Endothelial cell of umbilical vein (primary cell): ENCODE measurements around the gene BLACAT1. TPM values are rescaled to one million over a fixed set of nuclear protein-coding genes. Genes with fewer than 3 reads are reported as not detected.

ENCODE experiments used
- BruUV-seq: library from RNA; stranded (reverse); fragments of 400-500 nt; replicated peaks from 2 replicates; lab custom pipeline; 2021; lab: Mats Ljungman, UMichigan
- CTCF ChIA-PET: fragments of 300-600, 350-600 bp; sonication (Branson Sonifier 250); formaldehyde crosslinking; loops from one replicate; lab custom pipeline; 2021; ENCODE audit warnings: antibody characterized with exemption, inconsistent platforms; lab: Charles Lee
- POLR2A ChIA-PET: fragments of 300-600, 350-600 bp; sonication (Branson Sonifier 250); formaldehyde crosslinking; loops from one replicate; lab custom pipeline; 2021; ENCODE audit warnings: antibody characterized with exemption, inconsistent platforms; lab: Charles Lee
- DNase-seq: peaks from one replicate; pipeline ENCODE4 v3.0.0-alpha.2; 2011; ENCODE audit warnings: low read depth, low spot score
- FAIRE-seq: peaks from 2 replicates; lab custom pipeline; 2011; peaks lifted over from hg19 to GRCh38; lab: Jason Lieb, UNC
- H2AFZ ChIP-seq: 2 replicates; pipeline ENCODE4 v1.6.0; 2012; ENCODE audit warnings: low read depth, low read length, control low read depth, inconsistent platforms
- H3K27ac ChIP-seq: 2 replicates; pipeline ENCODE4 v1.5.1; 2011; ENCODE audit warnings: low read depth, mild to moderate bottlenecking, control low read depth, low read length, moderate library complexity; ENCODE audit not compliant: insufficient read depth
- H3K27me3 ChIP-seq, 2 experiments: 2 replicates each; pipeline versions ENCODE4 v1.6.0 to v1.6.1; 2011; ENCODE audit warnings: low read length in 2 of 2, mixed read lengths in 1 of 2; ENCODE audit not compliant: control insufficient read depth in 2 of 2, insufficient read depth in 2 of 2
- H3K36me3 ChIP-seq, 2 experiments: 2 replicates in 1 of 2; 3 replicates in 1 of 2; pipeline ENCODE4 v1.5.1; 2011; ENCODE audit warnings: low read length in 2 of 2, mild to moderate bottlenecking in 1 of 2, moderate library complexity in 1 of 2; ENCODE audit not compliant: control insufficient read depth in 2 of 2, insufficient read depth in 2 of 2; ENCODE audit errors: extremely low read depth in 1 of 2
- H3K4me1 ChIP-seq: 3 replicates; pipeline ENCODE4 v1.5.1; 2011; ENCODE audit warnings: mild to moderate bottlenecking, low read length; ENCODE audit not compliant: control insufficient read depth, insufficient read depth; ENCODE audit errors: extremely low read depth
- H3K4me2 ChIP-seq: 2 replicates; pipeline ENCODE4 v1.6.1; 2011; ENCODE audit warnings: low read length, control low read depth, mixed read lengths; ENCODE audit not compliant: insufficient read depth
- H3K4me3 ChIP-seq, 3 experiments: fragments of 200-600 bp in 1 of 3; sonication (generic), shearing (Covaris generic) in 1 of 3; replicated peaks in 1 of 3; 2 replicates each; pipeline ENCODE4 v1.5.1; 2011 to 2016; ENCODE audit warnings: control low read depth in 3 of 3, low read length in 3 of 3, mild to moderate bottlenecking in 2 of 3, inconsistent platforms in 1 of 3, low read depth in 1 of 3, moderate library complexity in 1 of 3; ENCODE audit not compliant: insufficient read depth in 1 of 3
- H3K79me2 ChIP-seq: 2 replicates; pipeline ENCODE4 v1.6.0; 2012; ENCODE audit warnings: low read length, inconsistent platforms; ENCODE audit not compliant: control insufficient read depth, insufficient read depth
- H3K9ac ChIP-seq: replicated peaks from 2 replicates; pipeline ENCODE3; 2011; ENCODE audit warnings: low read length, control low read depth; ENCODE audit not compliant: insufficient read depth; ENCODE audit errors: extremely low read depth
- H3K9me1 ChIP-seq: replicated peaks from 3 replicates; pipeline ENCODE4 v1.6.0; 2011; ENCODE audit warnings: mild to moderate bottlenecking, low read length; ENCODE audit not compliant: control insufficient read depth, insufficient read depth; ENCODE audit errors: extremely low read depth
- H3K9me3 ChIP-seq: replicated peaks from 2 replicates; pipeline ENCODE4 v1.5.1; 2012; ENCODE audit warnings: low read length, inconsistent platforms; ENCODE audit not compliant: control insufficient read depth, insufficient read depth
- H4K20me1 ChIP-seq: replicated peaks from 2 replicates; pipeline ENCODE3; 2011; ENCODE audit warnings: mild to moderate bottlenecking, low read length; ENCODE audit not compliant: control insufficient read depth, insufficient read depth; ENCODE audit errors: extremely low read depth
- CTCF ChIP-seq, 2 donors: IDR thresholded peaks; 1 replicate in 1 of 2; 2 replicates in 1 of 2; pipeline ENCODE4 v1.5.1; 2011; ENCODE audit warnings: low read length in 2 of 2, mild to moderate bottlenecking in 2 of 2, moderate library complexity in 2 of 2, control low read depth in 1 of 2, inconsistent platforms in 1 of 2, low read depth in 1 of 2; ENCODE audit not compliant: insufficient read depth in 1 of 2; ENCODE audit errors: extremely low read depth in 1 of 2
- EZH2 ChIP-seq: IDR thresholded peaks from 2 replicates; pipeline ENCODE4 v1.6.1; 2012; ENCODE audit warnings: borderline replicate concordance, low read depth, mild to moderate bottlenecking, moderate library complexity, low read length, inconsistent platforms; ENCODE audit not compliant: severe bottlenecking
- FOS ChIP-seq: IDR thresholded peaks from 2 replicates; pipeline ENCODE4 v1.6.1; 2011; ENCODE audit warnings: mild to moderate bottlenecking, low read length, moderate library complexity, borderline replicate concordance; ENCODE audit not compliant: insufficient read depth
- GATA2 ChIP-seq: IDR thresholded peaks from 2 replicates; pipeline ENCODE4 v1.7.0; 2011; ENCODE audit warnings: low read depth, mild to moderate bottlenecking, moderate library complexity, mixed read lengths, low read length; ENCODE audit not compliant: insufficient read length, insufficient read depth
- JUN ChIP-seq: IDR thresholded peaks from 2 replicates; pipeline ENCODE4 v1.6.1; 2011; ENCODE audit warnings: borderline replicate concordance, low read depth; ENCODE audit not compliant: insufficient read length, insufficient read depth
- MAX ChIP-seq: IDR thresholded peaks from 2 replicates; pipeline ENCODE4 v1.6.1; 2011; ENCODE audit not compliant: insufficient read depth, insufficient read length
- MYC ChIP-seq: IDR thresholded peaks from one replicate; pipeline ENCODE4 v1.6.1; 2011; ENCODE audit warnings: mild to moderate bottlenecking, low read depth, low read length
- POLR2A ChIP-seq: IDR thresholded peaks from 2 replicates; pipeline ENCODE4 v1.6.1; 2012; ENCODE audit warnings: low read depth, mild to moderate bottlenecking, control low read depth, low read length
- POLR2AphosphoS5 ChIP-seq: IDR thresholded peaks from 2 replicates; pipeline ENCODE4 v1.6.1; 2012; ENCODE audit warnings: low read depth, mild to moderate bottlenecking, control low read depth, low read length, moderate library complexity; ENCODE audit not compliant: insufficient read depth
- dilution Hi-C: fragments of 300-500 bp; cut with MboI; formaldehyde crosslinking; loops from one replicate; pipeline ENCODE4 v1.15.0; 2019; ENCODE audit warnings: low sequenced_read_pairs; ENCODE audit not compliant: extremely low pct_ligation_motif_present
- intact Hi-C: fragments of 100-400 bp; cut with micrococcal nuclease; formaldehyde crosslinking; loops from one replicate; pipeline ENCODE4 v1.10.0; 2022
- polyA plus RNA-seq, 4 experiments: library from polyadenylated mRNA; depleted of rRNA in 3 of 4; stranded (reverse) in 3 of 4; unstranded in 1 of 4; fragments of >200 nt; gene quantifications; 2 replicates each; pipeline versions ENCODE4 v1.2.1 to v1.2.3, GENCODE V29; 2011 to 2012; ENCODE audit warnings: missing spikeins in 1 of 4
- total RNA-seq: library from RNA; stranded (reverse); gene quantifications from 2 replicates; pipeline ENCODE4 v1.2.3, GENCODE V29; 2021

The BLACAT1 gene
- total and polyA plus RNA-seq, 2 donors (not counting 3 experiments of a cell fraction or from before 2014, with no cell fraction given): not detected

- H3K9me1 ChIP-seq: no peaks in the 10 kb centered on the region
- no peak overlapping the region for H3K4me2 ChIP-seq
- CTCF ChIA-PET: interaction anchor here (1.3 to 1.5 kb wide), 4 partner anchors 9 to 94 kb away, joined by 3 to 12 read pairs (median 3); no protein-coding TSS in a partner anchor
- no peak overlapping the region for H3K27ac ChIP-seq
- TF ChIP-seq EZH2 (no peak), GATA2 (no peak), JUN (no peak), MAX (no peak), CTCF (IDR thresholded peaks at IDR 0.05; ENCODE audit: extremely low read depth in 1 of 2, insufficient read depth in 1 of 2, low read depth in 1 of 2, low read length in 2 of 2) (no peak), MYC (no peak), POLR2AphosphoS5 (no peak), FOS (no peak), POLR2A (no peak)
- H3K9ac ChIP-seq: no peak overlapping the region
- DNase-seq (no peak), FAIRE-seq (no peak)
- no peaks in the 10 kb centered on the region for H3K9me3 ChIP-seq
- H4K20me1 ChIP-seq: no peaks in the 10 kb centered on the region
- intact Hi-C loops: no loop called here
- no TSS peak for BruUV-seq
- no peaks in the 10 kb centered on the region for H3K36me3 ChIP-seq
- no peaks in the 10 kb centered on the region for H3K79me2 ChIP-seq
- no peaks in the 10 kb centered on the region for H3K4me1 ChIP-seq
- no peak overlapping the region for H3K4me3 ChIP-seq
- H2AFZ ChIP-seq: no peak overlapping the region
- dilution Hi-C loops: no loop called here
- H3K27me3 ChIP-seq: peaks cover 34 to 35% of the 10 kb centered on the region in 2 experiments
- POLR2A ChIA-PET: no interaction called here
Measured at GRCh38 chr1:205447457-205448341, 8.1 kb downstream of the BLACAT1 start.
